Nephron (organoid): ENCODE data around the gene COPS7A.
A peak's percentile ranks its signal among the peaks of the same experiment; 100 is the strongest.
"Not testable (repeated sequence)": the region's sequence is repeated elsewhere in the genome, so short reads cannot be mapped to it uniquely, and the experiment has no call there.

Experiments
- H3K27ac Mint-ChIP-seq, 3 experiments: 2 replicates each; pipeline ENCODE4 v1.8.0; 2020; ENCODE audit warnings: mixed read lengths in 3 of 3, mild to moderate bottlenecking in 2 of 3, moderate library complexity in 1 of 3
- H3K27me3 Mint-ChIP-seq: 2 replicates; pipeline ENCODE4 v1.8.0; 2021; ENCODE audit warnings: low read depth, mild to moderate bottlenecking, moderate library complexity, mixed read lengths
- H3K36me3 Mint-ChIP-seq: 2 replicates; pipeline ENCODE4 v1.8.0; 2020; ENCODE audit warnings: low read depth, mixed read lengths
- H3K4me1 Mint-ChIP-seq: 2 replicates; pipeline ENCODE4 v1.8.0; 2020; ENCODE audit warnings: mixed read lengths
- H3K4me3 Mint-ChIP-seq, 3 experiments: 2 replicates each; pipeline ENCODE4 v1.8.0; 2020; ENCODE audit warnings: mild to moderate bottlenecking in 3 of 3, mixed read lengths in 3 of 3, moderate library complexity in 2 of 3
- H3K9me3 Mint-ChIP-seq: 2 replicates; pipeline ENCODE4 v1.8.0; 2020; ENCODE audit warnings: mixed read lengths
- CTCF ChIP-seq, 3 experiments: fragments of 200-600 bp; sonication (generic); IDR thresholded peaks; one replicate each; pipeline ENCODE4 v1.5.0; 2021; ENCODE audit warnings: antibody characterized with exemption in 3 of 3; ENCODE audit not compliant: unreplicated experiment in 3 of 3

COPS7A gene

GRCh38 chr12:6734506-6735387 lies 10.9 kb downstream of the COPS7A start:
- Mint-ChIP-seq H3K4me3 (no peak overlapping the region), H3K9me3 (no peaks in the 10 kb centered on the region), H3K27me3 (no peaks in the 10 kb centered on the region), H3K4me1 (peaks cover 5% of the 10 kb centered on the region), H3K27ac (no peak overlapping the region), H3K36me3 (peaks cover 20% of the 10 kb centered on the region)
- no peak for TF ChIP-seq CTCF (IDR thresholded peaks at IDR 0.05; ENCODE audit: unreplicated experiment in 3 of 3)

- H3K4me1 Mint-ChIP-seq = peaks cover 5% of the 10 kb centered on the region
- peaks cover 13% of the 10 kb centered on the region for H3K36me3 Mint-ChIP-seq
- peak; percentile 69 to 78 (median 71) for TF ChIP-seq CTCF (IDR thresholded peaks at IDR 0.05; ENCODE audit: unreplicated experiment in 3 of 3)
- H3K27me3 Mint-ChIP-seq = no peaks in the 10 kb centered on the region
- H3K9me3 Mint-ChIP-seq = no peaks in the 10 kb centered on the region
- peak overlapping the region; percentile 7 to 54 (median 42) for H3K27ac Mint-ChIP-seq
- no peak overlapping the region for H3K4me3 Mint-ChIP-seq
Measured at GRCh38 chr12:6735448-6736191, 11.8 kb downstream of the COPS7A start.

- Mint-ChIP-seq H3K4me1 (peaks cover 5% of the 10 kb centered on the region), H3K9me3 (no peaks in the 10 kb centered on the region), H3K36me3 (peaks cover 5% of the 10 kb centered on the region), H3K4me3 (no peak overlapping the region), H3K27ac (no peak overlapping the region), H3K27me3 (no peaks in the 10 kb centered on the region)
- TF ChIP-seq CTCF (IDR thresholded peaks at IDR 0.05; ENCODE audit: unreplicated experiment in 3 of 3) = no peak
Measured at GRCh38 chr12:6736754-6737153, 12.9 kb downstream of the COPS7A start.

GRCh38 chr12:6742080-6742479 lies 18.2 kb downstream of the COPS7A start:
- peak overlapping the region in 1 of 3 experiments; percentile 27 for H3K27ac Mint-ChIP-seq
- not testable (repeated sequence) for H3K4me3 Mint-ChIP-seq, H3K9me3 Mint-ChIP-seq, H3K27me3 Mint-ChIP-seq, H3K4me1 Mint-ChIP-seq
- peaks cover 13% of the 10 kb centered on the region for H3K36me3 Mint-ChIP-seq

GRCh38 chr12:6742834-6743233 lies 19.0 kb downstream of the COPS7A start:
- H3K27me3 Mint-ChIP-seq = no peaks in the 10 kb centered on the region
- H3K4me3 Mint-ChIP-seq = no peak overlapping the region
- TF ChIP-seq CTCF (IDR thresholded peaks at IDR 0.05; ENCODE audit: unreplicated experiment in 3 of 3) = no peak
- no peak overlapping the region for H3K27ac Mint-ChIP-seq
- peaks cover 21% of the 10 kb centered on the region for H3K36me3 Mint-ChIP-seq
- H3K4me1 Mint-ChIP-seq = no peaks in the 10 kb centered on the region
- no peaks in the 10 kb centered on the region for H3K9me3 Mint-ChIP-seq

- not testable (repeated sequence) for H3K27ac Mint-ChIP-seq, H3K9me3 Mint-ChIP-seq, H3K4me3 Mint-ChIP-seq, H3K4me1 Mint-ChIP-seq, H3K27me3 Mint-ChIP-seq
- peaks cover 26% of the 10 kb centered on the region for H3K36me3 Mint-ChIP-seq
Measured at GRCh38 chr12:6743300-6743699, 19.5 kb downstream of the COPS7A start.
